HEK293 (cell line): ENCODE results near the gene TBC1D19.

ENCODE experiments used
- CTCF ChIA-PET: fragments of 350-600 bp; formaldehyde crosslinking; extraction: SDS; loops from one replicate; lab custom pipeline; 2021; ENCODE audit warnings: antibody characterized with exemption; lab: Yijun Ruan, JAX
- POLR2A ChIA-PET: fragments of 300-600 bp; formaldehyde crosslinking; extraction: SDS; loops from one replicate; lab custom pipeline; 2020; ENCODE audit warnings: antibody characterized with exemption, inconsistent platforms; lab: Yijun Ruan, JAX
- H3K27ac ChIP-seq: fragments of 200-500 bp; sonication (Bioruptor generic); 2 replicates; pipeline ENCODE4 v1.5.1; 2014; ENCODE audit warnings: low read depth, low read length, control low read depth, inconsistent platforms; ENCODE audit errors: extremely low read depth
- H3K36me3 ChIP-seq, 2 experiments: fragments of 200-500 bp in 1 of 2; sonication (Bioruptor generic) in 1 of 2; 1 replicate in 1 of 2; 2 replicates in 1 of 2; pipeline ENCODE4 v1.5.1; 2014 to 2017; ENCODE audit warnings: inconsistent platforms in 2 of 2, low read length in 2 of 2; ENCODE audit not compliant: control insufficient read depth in 2 of 2, insufficient read depth in 1 of 2
- H3K4me1 ChIP-seq: fragments of 200-500 bp; sonication (Bioruptor generic); 2 replicates; pipeline ENCODE4 v1.5.1; 2014; ENCODE audit warnings: mild to moderate bottlenecking, low read length, inconsistent platforms; ENCODE audit not compliant: control insufficient read depth, insufficient read depth
- H3K4me3 ChIP-seq: 2 replicates; pipeline ENCODE4 v1.5.1; 2011; ENCODE audit warnings: low read depth, mild to moderate bottlenecking, control low read depth, low read length, moderate library complexity
- H3K9me3 ChIP-seq: fragments of 200-500 bp; sonication (Bioruptor generic); 2 replicates; pipeline ENCODE4 v1.5.1; 2014; ENCODE audit warnings: low read depth, low read length, inconsistent platforms; ENCODE audit not compliant: control insufficient read depth, insufficient read depth
- BCL11A ChIP-seq: fragments of 450-650 bp; formaldehyde crosslinking; IDR thresholded peaks from 2 replicates; pipeline ENCODE4 v1.5.1; 2016; ENCODE audit warnings: low read depth, missing biosample characterization, missing genetic modification characterization
- BCL6B ChIP-seq: fragments of 450-650 bp; formaldehyde crosslinking; IDR thresholded peaks from 2 replicates; pipeline ENCODE4 v1.5.1; 2017; ENCODE audit warnings: missing biosample characterization, missing genetic modification characterization
- KLF10 ChIP-seq: fragments of 450-650 bp; IDR thresholded peaks from 2 replicates; pipeline ENCODE4 v1.5.1; 2018; ENCODE audit warnings: missing biosample characterization, mild to moderate bottlenecking, missing genetic modification characterization
- MYNN ChIP-seq: fragments of 450-650 bp; formaldehyde crosslinking; IDR thresholded peaks from 2 replicates; pipeline ENCODE4 v1.5.1; 2016; ENCODE audit warnings: missing biosample characterization, missing genetic modification characterization, borderline replicate concordance
- MZF1 ChIP-seq: fragments of 450-650 bp; formaldehyde crosslinking; IDR thresholded peaks from 2 replicates; pipeline ENCODE4 v1.5.1; 2017; ENCODE audit warnings: missing biosample characterization, missing genetic modification characterization, borderline replicate concordance
- PRDM6 ChIP-seq: fragments of 450-650 bp; formaldehyde crosslinking; IDR thresholded peaks from 2 replicates; pipeline ENCODE4 v1.5.1; 2017; ENCODE audit warnings: missing biosample characterization, missing genetic modification characterization
- SP7 ChIP-seq: fragments of 450-650 bp; formaldehyde crosslinking; IDR thresholded peaks from 2 replicates; pipeline ENCODE4 v1.5.1; 2016; ENCODE audit warnings: missing biosample characterization, missing genetic modification characterization
- TRIM28 ChIP-seq: IDR thresholded peaks from 2 replicates; pipeline ENCODE4 v1.6.1; 2011; ENCODE audit warnings: low read length, control low read depth, borderline replicate concordance
- ZBTB48 ChIP-seq: fragments of 450-650 bp; formaldehyde crosslinking; IDR thresholded peaks from 2 replicates; pipeline ENCODE4 v1.5.1; 2016; ENCODE audit warnings: missing biosample characterization, missing genetic modification characterization
- ZIC2 ChIP-seq: fragments of 450-650 bp; formaldehyde crosslinking; IDR thresholded peaks from 2 replicates; pipeline ENCODE4 v1.5.1; 2016; ENCODE audit warnings: missing biosample characterization, missing genetic modification characterization
- ZNF239 ChIP-seq: fragments of 450-650 bp; formaldehyde crosslinking; IDR thresholded peaks from 2 replicates; pipeline ENCODE4 v1.5.1; 2016; ENCODE audit warnings: missing biosample characterization, missing genetic modification characterization
- ZNF26 ChIP-seq: fragments of 450-650 bp; formaldehyde crosslinking; IDR thresholded peaks from 2 replicates; pipeline ENCODE4 v1.5.1; 2016; ENCODE audit warnings: missing biosample characterization, missing genetic modification characterization
- ZNF266 ChIP-seq: fragments of 450-650 bp; formaldehyde crosslinking; IDR thresholded peaks from 2 replicates; pipeline ENCODE4 v1.5.1; 2016; ENCODE audit warnings: missing biosample characterization, missing genetic modification characterization, low read depth
- ZNF585B ChIP-seq: fragments of 450-650 bp; formaldehyde crosslinking; IDR thresholded peaks from 2 replicates; pipeline ENCODE4 v1.5.1; 2016; ENCODE audit warnings: missing biosample characterization, missing genetic modification characterization
- ZNF830 ChIP-seq: fragments of 450-650 bp; IDR thresholded peaks from 2 replicates; pipeline ENCODE4 v1.5.0; 2018; ENCODE audit warnings: missing biosample characterization, missing genetic modification characterization, low read depth, mild to moderate bottlenecking, moderate library complexity
- TF ChIP-seq, protein P1 (sequence below): fragments of 450-650 bp; formaldehyde crosslinking; IDR thresholded peaks from 2 replicates; pipeline ENCODE4 v1.5.1; 2016; ENCODE audit warnings: missing biosample characterization, missing genetic modification characterization, low read depth

TBC1D19 gene

GRCh38 chr4:26609868-26610267 lies 26.0 kb downstream of the TBC1D19 start:
- no peaks in the 10 kb centered on the region for H3K36me3 ChIP-seq
- H3K9me3 ChIP-seq: no peaks in the 10 kb centered on the region
- ChIA-PET POLR2A (no interaction called here), CTCF (no interaction called here)
- H3K4me3 ChIP-seq: no peak overlapping the region
- no peaks in the 10 kb centered on the region for H3K4me1 ChIP-seq
- no peak for TF ChIP-seq BCL11A (tag by site-specific recombination)
- no peak for TF ChIP-seq TRIM28
- no peak for TF ChIP-seq MZF1
- no peak for TF ChIP-seq KLF10 (tag by site-specific recombination)
- no peak for TF ChIP-seq ZNF26 (tag by site-specific recombination)
- no peak for TF ChIP-seq ZNF585B (tag by site-specific recombination)
- TF ChIP-seq ZNF266 (tag by site-specific recombination): no peak
- no peak for TF ChIP-seq PRDM6 (tag by site-specific recombination)
- TF ChIP-seq ZNF239 (tag by site-specific recombination): no peak
- TF ChIP-seq SP7 (tag by site-specific recombination): no peak
- no peak for TF ChIP-seq BCL6B (tag by site-specific recombination)
- TF ChIP-seq, protein P1, sequence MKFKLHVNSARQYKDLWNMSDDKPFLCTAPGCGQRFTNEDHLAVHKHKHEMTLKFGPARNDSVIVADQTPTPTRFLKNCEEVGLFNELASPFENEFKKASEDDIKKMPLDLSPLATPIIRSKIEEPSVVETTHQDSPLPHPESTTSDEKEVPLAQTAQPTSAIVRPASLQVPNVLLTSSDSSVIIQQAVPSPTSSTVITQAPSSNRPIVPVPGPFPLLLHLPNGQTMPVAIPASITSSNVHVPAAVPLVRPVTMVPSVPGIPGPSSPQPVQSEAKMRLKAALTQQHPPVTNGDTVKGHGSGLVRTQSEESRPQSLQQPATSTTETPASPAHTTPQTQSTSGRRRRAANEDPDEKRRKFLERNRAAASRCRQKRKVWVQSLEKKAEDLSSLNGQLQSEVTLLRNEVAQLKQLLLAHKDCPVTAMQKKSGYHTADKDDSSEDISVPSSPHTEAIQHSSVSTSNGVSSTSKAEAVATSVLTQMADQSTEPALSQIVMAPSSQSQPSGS (tag by site-specific recombination): no peak
- TF ChIP-seq MYNN (tag by site-specific recombination): no peak
- no peak overlapping the region for H3K27ac ChIP-seq

GRCh38 chr4:26611372-26611771 lies 27.5 kb downstream of the TBC1D19 start:
- H3K9me3 ChIP-seq: no peaks in the 10 kb centered on the region
- POLR2A ChIA-PET: no interaction called here
- H3K36me3 ChIP-seq: no peaks in the 10 kb centered on the region
- CTCF ChIA-PET: interaction anchor here (0.7 kb wide), 1 partner anchor 1985 kb away, joined by 3 read pairs; no protein-coding TSS in a partner anchor
- H3K4me3 ChIP-seq: no peak overlapping the region
- H3K4me1 ChIP-seq: no peaks in the 10 kb centered on the region
- no peak for TF ChIP-seq ZIC2 (tag by site-specific recombination)
- no peak overlapping the region for H3K27ac ChIP-seq

GRCh38 chr4:26611885-26612284 lies 28.0 kb downstream of the TBC1D19 start:
- no peaks in the 10 kb centered on the region for H3K4me1 ChIP-seq
- H3K27ac ChIP-seq: no peak overlapping the region
- no peak overlapping the region for H3K4me3 ChIP-seq
- CTCF ChIA-PET: no interaction called here
- H3K9me3 ChIP-seq: no peaks in the 10 kb centered on the region
- POLR2A ChIA-PET: no interaction called here
- H3K36me3 ChIP-seq: no peaks in the 10 kb centered on the region
- TF ChIP-seq ZNF830 (tag by site-specific recombination) (no peak), ZBTB48 (tag by site-specific recombination) (no peak)
